ENCODE measurements around the gene CDH6. TPM values are rescaled to one million over a fixed set of nuclear protein-coding genes. Genes with fewer than 3 reads are reported as not detected.
"Not testable (repeated sequence)": the region's sequence is repeated elsewhere in the genome, so short reads cannot be mapped to it uniquely, and the experiment has no call there.

The CDH6 gene
- total RNA-seq, 1 donor from 2014 or later = 17.9 TPM

DNA sequence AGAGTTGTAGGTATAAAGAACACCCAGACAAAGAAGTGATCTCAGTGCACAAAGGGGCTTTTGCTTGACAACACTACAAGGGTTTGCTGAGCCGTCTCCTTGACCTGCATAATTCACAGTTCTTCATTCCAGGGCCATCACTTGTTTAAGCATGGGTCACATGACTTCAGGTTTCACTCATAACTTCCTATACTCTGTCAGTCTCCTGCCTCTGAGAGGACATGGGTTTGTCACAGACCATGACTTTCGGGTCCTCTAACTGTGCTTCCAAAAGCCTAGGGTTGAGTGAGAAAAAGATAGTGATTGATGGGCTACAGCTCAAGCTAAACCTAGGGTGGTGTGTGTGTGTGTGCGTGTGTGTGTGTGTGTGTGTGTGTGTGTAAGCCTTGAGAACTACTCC, 166.4 kb downstream of the CDH6 start:
- Histone ChIP-seq H3K4me2 (no peak overlapping the region), H3K9me3 (ENCODE audit: low read depth) (no peaks in the 10 kb centered on the region), H3K4me3 (no peak overlapping the region), H3K27ac (no peak overlapping the region), H3K4me1 (no peaks in the 10 kb centered on the region), H3K9ac (no peak overlapping the region), H3K79me2 (ENCODE audit: low read depth) (no peaks in the 10 kb centered on the region), H3K27me3 (no peaks in the 10 kb centered on the region), H3F3A (ENCODE audit: low read depth) (no peaks in the 10 kb centered on the region), H3K36me3 (no peaks in the 10 kb centered on the region), H4K20me1 (ENCODE audit: low read depth) (no peaks in the 10 kb centered on the region), H2AFZ (replicated peaks) (no peak overlapping the region)
- TF ChIP-seq EZH2phosphoT487 (IDR thresholded peaks at IDR 0.05) (no peak), EZH2 (IDR thresholded peaks at IDR 0.05) (no peak)
- TF ChIP-seq, protein P1, sequence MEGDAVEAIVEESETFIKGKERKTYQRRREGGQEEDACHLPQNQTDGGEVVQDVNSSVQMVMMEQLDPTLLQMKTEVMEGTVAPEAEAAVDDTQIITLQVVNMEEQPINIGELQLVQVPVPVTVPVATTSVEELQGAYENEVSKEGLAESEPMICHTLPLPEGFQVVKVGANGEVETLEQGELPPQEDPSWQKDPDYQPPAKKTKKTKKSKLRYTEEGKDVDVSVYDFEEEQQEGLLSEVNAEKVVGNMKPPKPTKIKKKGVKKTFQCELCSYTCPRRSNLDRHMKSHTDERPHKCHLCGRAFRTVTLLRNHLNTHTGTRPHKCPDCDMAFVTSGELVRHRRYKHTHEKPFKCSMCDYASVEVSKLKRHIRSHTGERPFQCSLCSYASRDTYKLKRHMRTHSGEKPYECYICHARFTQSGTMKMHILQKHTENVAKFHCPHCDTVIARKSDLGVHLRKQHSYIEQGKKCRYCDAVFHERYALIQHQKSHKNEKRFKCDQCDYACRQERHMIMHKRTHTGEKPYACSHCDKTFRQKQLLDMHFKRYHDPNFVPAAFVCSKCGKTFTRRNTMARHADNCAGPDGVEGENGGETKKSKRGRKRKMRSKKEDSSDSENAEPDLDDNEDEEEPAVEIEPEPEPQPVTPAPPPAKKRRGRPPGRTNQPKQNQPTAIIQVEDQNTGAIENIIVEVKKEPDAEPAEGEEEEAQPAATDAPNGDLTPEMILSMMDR (IDR thresholded peaks at IDR 0.05) = no peak
- H3K4me3 Mint-ChIP-seq = no peak overlapping the region
- H3K4me1 Mint-ChIP-seq = no peaks in the 10 kb centered on the region
- peaks cover 2% of the 10 kb centered on the region for H3K9me3 Mint-ChIP-seq
- peaks cover 3% of the 10 kb centered on the region for H3K27me3 Mint-ChIP-seq (ENCODE audit: insufficient read depth, low read depth)
- no peak overlapping the region for H3K27ac Mint-ChIP-seq
- no peak for DNase-seq (ENCODE audit: low spot score)
- H3K36me3 Mint-ChIP-seq = no peaks in the 10 kb centered on the region

DNA sequence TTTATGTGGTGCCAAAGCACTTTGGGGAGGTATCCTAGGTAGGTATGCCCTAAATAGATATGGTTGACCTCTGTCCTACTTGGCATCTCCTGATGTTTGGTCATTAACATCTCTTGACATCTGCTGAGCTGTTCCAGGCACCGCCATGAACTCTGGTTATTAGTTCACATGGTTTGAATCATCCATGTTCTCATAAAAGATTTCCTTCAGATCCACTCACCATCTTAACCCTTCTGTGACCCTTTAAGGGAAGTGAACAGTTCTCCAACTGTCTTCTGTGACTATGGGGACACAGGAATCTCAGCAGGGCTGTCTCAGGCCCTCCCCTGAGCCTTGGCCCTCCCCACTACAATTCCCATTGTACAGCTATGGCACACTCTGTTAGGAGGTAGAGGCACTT, 167.7 kb downstream of the CDH6 start:
- no peak overlapping the region for H3K4me2 ChIP-seq
- H3K27ac Mint-ChIP-seq = no peak overlapping the region
- H3K36me3 Mint-ChIP-seq = no peaks in the 10 kb centered on the region

DNA sequence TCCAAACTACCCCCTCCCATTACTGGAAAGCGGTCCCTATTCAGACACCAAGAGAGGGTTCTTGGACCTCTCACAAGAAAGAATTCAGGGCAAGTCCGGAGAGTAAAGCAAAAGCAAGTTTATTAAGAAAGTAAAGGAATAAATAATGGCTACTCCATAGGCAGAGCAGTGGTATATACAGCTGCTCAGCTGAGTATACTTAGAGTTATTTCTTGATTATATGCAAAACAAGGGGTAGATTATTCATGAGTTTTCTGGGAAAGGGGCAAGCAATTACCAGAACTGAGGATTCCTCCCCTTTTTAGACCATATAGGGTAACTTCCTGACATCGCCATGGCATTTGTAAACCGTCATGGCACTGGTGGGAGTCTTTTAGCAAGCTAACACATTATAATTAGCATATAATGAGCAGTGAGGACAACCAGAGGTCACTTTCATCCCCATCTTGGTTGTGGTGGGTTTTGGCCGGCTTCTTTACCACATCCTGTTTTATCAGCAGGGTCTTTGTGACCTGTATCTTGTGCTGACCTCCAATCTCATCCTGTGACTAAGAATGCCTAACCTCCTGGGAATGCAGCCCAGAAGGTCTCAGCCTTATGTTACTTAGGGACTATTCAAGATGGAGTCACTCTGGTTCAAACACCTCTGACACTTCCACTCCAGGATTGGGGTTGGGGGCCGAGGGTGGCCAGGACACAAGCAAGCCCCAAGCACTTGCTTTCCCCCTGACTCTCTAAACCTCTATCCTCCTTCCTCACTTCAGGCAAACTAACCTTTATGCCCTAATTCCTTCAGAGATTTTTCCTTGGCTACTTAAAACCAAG, 168.4 kb downstream of the CDH6 start:
- not testable (repeated sequence) for H3K27me3 Mint-ChIP-seq (ENCODE audit: insufficient read depth, low read depth); H3K36me3 ChIP-seq; H4K20me1 ChIP-seq (ENCODE audit: low read depth); H3K79me2 ChIP-seq (ENCODE audit: low read depth); H3K4me3 ChIP-seq; H3K27ac Mint-ChIP-seq; H3F3A ChIP-seq (ENCODE audit: low read depth); H3K9me3 ChIP-seq (ENCODE audit: low read depth); H3K36me3 Mint-ChIP-seq; H3K27me3 ChIP-seq; H3K4me3 Mint-ChIP-seq; H3K4me1 ChIP-seq; H3K9ac ChIP-seq; H3K27ac ChIP-seq; H3K9me3 Mint-ChIP-seq; DNase-seq (ENCODE audit: low spot score); H3K4me1 Mint-ChIP-seq; H3K4me2 ChIP-seq
- H2AFZ ChIP-seq (replicated peaks) = peak overlapping the region; percentile 34

More for the DNA sequence above, 167.7 kb downstream of the CDH6 start:
- Mint-ChIP-seq H3K4me1 (no peaks in the 10 kb centered on the region), H3K27me3 (ENCODE audit: insufficient read depth, low read depth) (peaks cover 3% of the 10 kb centered on the region), H3K9me3 (peaks cover 1% of the 10 kb centered on the region), H3K4me3 (no peak overlapping the region)
- Histone ChIP-seq H3K9me3 (ENCODE audit: low read depth) (no peaks in the 10 kb centered on the region), H3K4me1 (no peaks in the 10 kb centered on the region), H4K20me1 (ENCODE audit: low read depth) (no peaks in the 10 kb centered on the region), H3K27me3 (no peaks in the 10 kb centered on the region), H3K9ac (no peak overlapping the region), H3K4me3 (no peak overlapping the region), H3K27ac (no peak overlapping the region), H2AFZ (replicated peaks) (peak overlapping the region; percentile 34), H3F3A (ENCODE audit: low read depth) (no peaks in the 10 kb centered on the region), H3K36me3 (no peaks in the 10 kb centered on the region), H3K79me2 (ENCODE audit: low read depth) (no peaks in the 10 kb centered on the region)
- TF ChIP-seq EZH2 (IDR thresholded peaks at IDR 0.05) = no peak
- TF ChIP-seq, protein P1 (IDR thresholded peaks at IDR 0.05) = no peak
- no peak for TF ChIP-seq EZH2phosphoT487 (IDR thresholded peaks at IDR 0.05)
- no peak for DNase-seq (ENCODE audit: low spot score)

DNA sequence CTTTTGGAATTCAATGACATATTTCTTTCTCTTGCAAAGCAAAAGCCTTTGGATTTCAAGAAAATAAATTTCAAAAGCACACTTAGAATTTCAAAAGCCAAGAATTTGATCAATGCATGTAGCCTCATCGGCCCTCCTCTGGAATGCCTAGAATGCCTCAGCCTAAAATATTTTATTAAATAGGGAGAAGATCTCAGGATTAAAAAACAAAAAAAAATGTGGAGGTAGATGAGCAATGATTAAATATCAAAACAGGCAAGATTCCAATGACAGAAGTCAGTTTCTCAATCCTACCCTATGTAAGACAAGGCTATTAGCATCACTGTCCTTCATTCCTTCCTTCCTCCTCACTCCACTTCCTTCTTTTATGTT, 169.0 kb downstream of the CDH6 start:
- no peaks in the 10 kb centered on the region for H3K36me3 ChIP-seq
- no peaks in the 10 kb centered on the region for H3K9me3 Mint-ChIP-seq
- H3K9ac ChIP-seq = no peak overlapping the region
- TF ChIP-seq EZH2 (IDR thresholded peaks at IDR 0.05) (no peak), EZH2phosphoT487 (IDR thresholded peaks at IDR 0.05) (no peak)
- TF ChIP-seq, protein P1 (IDR thresholded peaks at IDR 0.05) = no peak
- no peak overlapping the region for H3K27ac Mint-ChIP-seq
- H3K27me3 Mint-ChIP-seq (ENCODE audit: insufficient read depth, low read depth) = no peaks in the 10 kb centered on the region
- no peaks in the 10 kb centered on the region for H3F3A ChIP-seq (ENCODE audit: low read depth)
- no peak for DNase-seq (ENCODE audit: low spot score)
- no peaks in the 10 kb centered on the region for H3K36me3 Mint-ChIP-seq
- H3K9me3 ChIP-seq (ENCODE audit: low read depth) = no peaks in the 10 kb centered on the region
- H3K4me2 ChIP-seq = no peak overlapping the region
- no peaks in the 10 kb centered on the region for H4K20me1 ChIP-seq (ENCODE audit: low read depth)
- no peaks in the 10 kb centered on the region for H3K79me2 ChIP-seq (ENCODE audit: low read depth)
- H3K4me1 ChIP-seq = no peaks in the 10 kb centered on the region
- H3K4me3 Mint-ChIP-seq = no peak overlapping the region
- H3K27me3 ChIP-seq = no peaks in the 10 kb centered on the region
- no peak overlapping the region for H3K27ac ChIP-seq
- H3K4me1 Mint-ChIP-seq = no peaks in the 10 kb centered on the region
- no peak overlapping the region for H2AFZ ChIP-seq (replicated peaks)
- H3K4me3 ChIP-seq = no peak overlapping the region
